Measurements from ENCODE around the gene RADIL.

Gene RADIL

GRCh38 chr7:4763794-4764185 is 119.7 kb downstream of the RADIL start:
- H3K36me3 ChIP-seq (ENCODE audit: control insufficient read depth in 1 of 2, insufficient read depth in 2 of 2, low read length in 2 of 2): peaks cover 35 to 60% of the 10 kb centered on the region in 2 donors
- H3K4me3 ChIP-seq (ENCODE audit: low read depth in 1 of 2, low read length in 2 of 2): no peak overlapping the region
- H3K4me1 ChIP-seq (ENCODE audit: control insufficient read depth in 1 of 2, insufficient read depth in 2 of 2, low read length in 2 of 2): peaks cover 0 to 8% of the 10 kb centered on the region in 2 donors
- no peak overlapping the region for H3K27ac ChIP-seq (ENCODE audit: low read length)
- H3K27me3 ChIP-seq (ENCODE audit: low read depth, low read length): no peaks in the 10 kb centered on the region
- H3K9me3 ChIP-seq (ENCODE audit: control insufficient read depth in 1 of 2, low read length in 2 of 2): no peaks in the 10 kb centered on the region

DNA sequence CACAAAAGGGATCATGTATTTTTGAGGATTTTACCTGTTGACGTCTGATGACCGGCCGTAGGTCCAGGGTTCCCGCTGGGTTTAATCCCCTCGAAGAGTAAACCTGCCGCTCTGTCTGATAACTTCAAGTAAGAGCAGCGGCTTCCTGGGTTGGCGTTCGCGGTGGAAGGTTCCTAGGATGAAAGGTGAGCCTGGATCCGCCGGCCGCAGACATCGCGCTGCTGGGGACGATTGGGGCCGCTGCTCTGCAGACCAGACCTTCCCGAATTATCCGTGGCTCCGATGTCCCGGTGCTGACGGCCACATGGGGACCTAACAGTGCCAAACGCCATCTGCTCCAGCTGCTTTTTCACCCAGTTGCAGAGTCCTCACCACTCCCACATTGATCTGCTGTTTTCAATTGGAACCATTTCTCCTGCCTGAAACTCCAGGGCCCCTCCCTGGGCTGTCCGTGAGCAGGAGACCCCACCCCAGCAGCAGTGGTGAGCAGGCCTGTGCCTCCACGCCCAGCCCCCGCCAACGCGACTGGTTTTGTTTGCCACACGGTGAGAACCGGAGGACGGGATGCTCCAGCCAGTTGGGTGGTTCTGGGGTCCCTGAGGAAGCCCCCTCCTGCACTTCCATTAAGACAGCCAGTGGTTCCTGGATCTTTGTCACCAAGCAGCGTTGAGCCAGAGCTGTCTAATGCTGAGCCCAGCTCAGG is 120.3 kb downstream of the RADIL start:
- H3K36me3 ChIP-seq (ENCODE audit: control insufficient read depth in 1 of 2, insufficient read depth in 2 of 2, low read length in 2 of 2): peaks cover 35 to 65% of the 10 kb centered on the region in 2 donors
- H3K27ac ChIP-seq (ENCODE audit: low read length): no peak overlapping the region
- no peak overlapping the region for H3K4me3 ChIP-seq (ENCODE audit: low read depth in 1 of 2, low read length in 2 of 2)
- no peaks in the 10 kb centered on the region for H3K27me3 ChIP-seq (ENCODE audit: low read depth, low read length)
- no peaks in the 10 kb centered on the region for H3K9me3 ChIP-seq (ENCODE audit: control insufficient read depth in 1 of 2, low read length in 2 of 2)
- H3K4me1 ChIP-seq (ENCODE audit: control insufficient read depth in 1 of 2, insufficient read depth in 2 of 2, low read length in 2 of 2): peaks cover 0 to 4% of the 10 kb centered on the region in 2 donors

DNA sequence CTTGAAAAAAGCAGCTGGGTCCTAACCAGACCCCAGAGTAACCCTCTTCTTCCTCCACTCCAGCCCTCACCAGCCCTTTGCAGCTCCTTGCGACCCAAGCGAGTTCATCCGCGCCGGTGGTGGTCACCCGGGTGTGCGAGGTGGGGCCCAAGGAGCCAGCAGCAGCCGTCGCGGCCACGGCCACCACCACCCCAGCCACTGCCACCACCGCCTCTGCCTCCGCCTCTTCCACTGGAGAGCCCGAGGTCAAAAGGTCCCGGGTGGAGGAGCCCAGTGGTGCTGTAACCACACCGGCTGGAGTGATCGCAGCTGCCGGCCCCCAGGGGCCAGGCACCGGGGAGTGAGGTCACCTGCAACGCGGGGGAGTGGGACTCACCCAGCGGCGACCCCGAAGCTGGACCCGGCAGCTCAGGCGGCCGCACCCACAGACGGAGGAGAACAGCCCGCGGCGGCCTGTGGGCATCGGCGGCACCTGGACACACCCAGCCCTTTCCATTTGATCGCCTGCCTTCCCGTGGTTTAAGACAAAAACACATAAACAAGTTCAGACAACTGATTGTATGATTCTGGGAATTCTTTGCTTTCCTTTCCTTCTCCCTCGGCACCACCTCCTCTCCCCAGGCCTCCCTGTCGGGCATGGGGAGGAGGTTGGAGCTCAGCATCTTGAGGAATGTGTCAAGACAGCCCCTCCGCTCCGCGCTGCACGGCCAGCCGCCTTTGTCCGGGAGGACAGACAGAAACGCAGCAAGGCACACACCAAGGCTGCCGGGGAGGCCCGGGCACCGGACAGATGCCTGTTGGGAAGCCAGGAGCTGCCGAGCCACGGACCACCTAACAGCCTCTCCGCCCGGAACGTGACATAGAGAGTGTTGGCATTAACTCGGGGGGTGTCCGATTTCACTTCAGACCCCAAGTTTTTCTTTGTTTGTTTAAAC is 121.1 kb downstream of the RADIL start:
- H3K36me3 ChIP-seq (ENCODE audit: control insufficient read depth in 1 of 2, insufficient read depth in 2 of 2, low read length in 2 of 2): peaks cover 41 to 72% of the 10 kb centered on the region in 2 donors
- no peaks in the 10 kb centered on the region for H3K9me3 ChIP-seq (ENCODE audit: control insufficient read depth in 1 of 2, low read length in 2 of 2)
- no peak overlapping the region for H3K4me3 ChIP-seq (ENCODE audit: low read depth in 1 of 2, low read length in 2 of 2)
- H3K27me3 ChIP-seq (ENCODE audit: low read depth, low read length): no peaks in the 10 kb centered on the region
- peaks cover 0 to 4% of the 10 kb centered on the region in 2 donors for H3K4me1 ChIP-seq (ENCODE audit: control insufficient read depth in 1 of 2, insufficient read depth in 2 of 2, low read length in 2 of 2)
- H3K27ac ChIP-seq (ENCODE audit: low read length): no peak overlapping the region

- H3K4me1 ChIP-seq (ENCODE audit: control insufficient read depth in 1 of 2, insufficient read depth in 2 of 2, low read length in 2 of 2): no peaks in the 10 kb centered on the region
- H3K36me3 ChIP-seq (ENCODE audit: control insufficient read depth in 1 of 2, insufficient read depth in 2 of 2, low read length in 2 of 2): peaks cover 46 to 85% of the 10 kb centered on the region in 2 donors
- H3K27ac ChIP-seq (ENCODE audit: low read length): no peak overlapping the region
- no peak overlapping the region for H3K4me3 ChIP-seq (ENCODE audit: low read depth in 1 of 2, low read length in 2 of 2)
- H3K9me3 ChIP-seq (ENCODE audit: control insufficient read depth in 1 of 2, low read length in 2 of 2): no peaks in the 10 kb centered on the region
- no peaks in the 10 kb centered on the region for H3K27me3 ChIP-seq (ENCODE audit: low read depth, low read length)
These were observed 122.6 kb downstream of the RADIL start for GRCh38 chr7:4760952-4761351.

- Histone ChIP-seq H3K36me3 (ENCODE audit: control insufficient read depth in 1 of 2, insufficient read depth in 2 of 2, low read length in 2 of 2) (peaks cover 51 to 96% of the 10 kb centered on the region in 2 donors), H3K9me3 (ENCODE audit: control insufficient read depth in 1 of 2, low read length in 2 of 2) (no peaks in the 10 kb centered on the region), H3K4me3 (ENCODE audit: low read depth in 1 of 2, low read length in 2 of 2) (no peak overlapping the region), H3K27ac (ENCODE audit: low read length) (no peak overlapping the region), H3K27me3 (ENCODE audit: low read depth, low read length) (no peaks in the 10 kb centered on the region), H3K4me1 (ENCODE audit: control insufficient read depth in 1 of 2, insufficient read depth in 2 of 2, low read length in 2 of 2) (peaks cover 0 to 1% of the 10 kb centered on the region in 2 donors)
These were observed 124.3 kb downstream of the RADIL start for GRCh38 chr7:4759211-4759610.

DNA sequence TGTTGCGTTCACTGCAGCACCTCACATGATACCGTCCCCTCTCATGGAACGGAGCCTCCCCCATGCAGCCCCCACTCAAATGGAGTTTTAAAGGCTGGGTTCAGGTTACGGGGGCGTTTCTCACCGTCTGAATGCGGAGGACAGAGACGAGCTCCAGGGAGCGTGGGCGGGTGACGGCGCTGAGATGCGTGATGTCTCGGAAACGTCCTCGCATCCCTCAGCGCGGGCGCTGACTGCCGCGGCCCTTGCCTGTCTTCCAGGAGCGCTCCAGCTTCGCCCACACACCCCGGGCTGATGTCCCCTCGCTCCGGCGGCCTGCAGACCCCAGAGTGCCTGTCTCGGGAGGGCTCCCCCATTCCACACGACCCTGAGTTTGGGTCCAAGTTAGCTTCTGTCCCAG is 124.7 kb downstream of the RADIL start:
- H3K4me1 ChIP-seq (ENCODE audit: control insufficient read depth in 1 of 2, insufficient read depth in 2 of 2, low read length in 2 of 2): peaks cover 0 to 6% of the 10 kb centered on the region in 2 donors
- H3K36me3 ChIP-seq (ENCODE audit: control insufficient read depth in 1 of 2, insufficient read depth in 2 of 2, low read length in 2 of 2): peaks cover 49 to 93% of the 10 kb centered on the region in 2 donors
- H3K27ac ChIP-seq (ENCODE audit: low read length): no peak overlapping the region
- H3K27me3 ChIP-seq (ENCODE audit: low read depth, low read length): no peaks in the 10 kb centered on the region
- no peak overlapping the region for H3K4me3 ChIP-seq (ENCODE audit: low read depth in 1 of 2, low read length in 2 of 2)
- H3K9me3 ChIP-seq (ENCODE audit: control insufficient read depth in 1 of 2, low read length in 2 of 2): no peaks in the 10 kb centered on the region

DNA sequence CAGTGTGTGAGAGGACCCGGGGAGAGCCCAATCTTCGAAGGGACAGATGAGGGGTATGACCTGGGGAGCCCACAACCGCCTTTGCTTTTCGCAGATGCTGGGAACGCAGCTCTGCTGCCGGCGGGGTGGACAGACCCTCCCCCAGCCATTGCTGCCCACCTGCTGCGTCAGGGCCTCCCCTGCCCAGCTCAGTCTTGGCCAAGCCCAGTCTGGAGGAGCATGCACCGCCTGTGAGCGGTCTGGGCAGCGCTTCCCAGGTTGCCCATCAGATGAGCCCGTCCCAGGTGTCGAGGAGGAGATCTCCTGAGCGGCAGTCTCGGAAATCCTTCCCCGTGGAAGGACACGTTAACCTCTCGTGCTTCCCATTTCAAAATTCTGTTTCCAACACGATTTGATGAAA is 125.4 kb downstream of the RADIL start:
- Histone ChIP-seq H3K36me3 (ENCODE audit: control insufficient read depth in 1 of 2, insufficient read depth in 2 of 2, low read length in 2 of 2) (peaks cover 42 to 86% of the 10 kb centered on the region in 2 donors), H3K4me1 (ENCODE audit: control insufficient read depth in 1 of 2, insufficient read depth in 2 of 2, low read length in 2 of 2) (peaks cover 0 to 12% of the 10 kb centered on the region in 2 donors), H3K4me3 (ENCODE audit: low read depth in 1 of 2, low read length in 2 of 2) (no peak overlapping the region), H3K27ac (ENCODE audit: low read length) (no peak overlapping the region), H3K9me3 (ENCODE audit: control insufficient read depth in 1 of 2, low read length in 2 of 2) (no peaks in the 10 kb centered on the region), H3K27me3 (ENCODE audit: low read depth, low read length) (no peaks in the 10 kb centered on the region)

- Histone ChIP-seq H3K27ac (ENCODE audit: low read length) (no peak overlapping the region), H3K9me3 (ENCODE audit: control insufficient read depth in 1 of 2, low read length in 2 of 2) (no peaks in the 10 kb centered on the region), H3K36me3 (ENCODE audit: control insufficient read depth in 1 of 2, insufficient read depth in 2 of 2, low read length in 2 of 2) (peaks cover 22 to 62% of the 10 kb centered on the region in 2 donors), H3K4me3 (ENCODE audit: low read depth in 1 of 2, low read length in 2 of 2) (no peak overlapping the region), H3K4me1 (ENCODE audit: control insufficient read depth in 1 of 2, insufficient read depth in 2 of 2, low read length in 2 of 2) (peaks cover 0 to 12% of the 10 kb centered on the region in 2 donors), H3K27me3 (ENCODE audit: low read depth, low read length) (no peaks in the 10 kb centered on the region)
These were observed 128.5 kb downstream of the RADIL start for GRCh38 chr7:4755045-4755444.

- Histone ChIP-seq H3K27me3 (ENCODE audit: low read depth, low read length) (no peaks in the 10 kb centered on the region), H3K4me3 (ENCODE audit: low read depth in 1 of 2, low read length in 2 of 2) (no peak overlapping the region), H3K27ac (ENCODE audit: low read length) (no peak overlapping the region), H3K4me1 (ENCODE audit: control insufficient read depth in 1 of 2, insufficient read depth in 2 of 2, low read length in 2 of 2) (peaks cover 0 to 12% of the 10 kb centered on the region in 2 donors), H3K36me3 (ENCODE audit: control insufficient read depth in 1 of 2, insufficient read depth in 2 of 2, low read length in 2 of 2) (peaks cover 20 to 60% of the 10 kb centered on the region in 2 donors), H3K9me3 (ENCODE audit: control insufficient read depth in 1 of 2, low read length in 2 of 2) (no peaks in the 10 kb centered on the region)
These were observed 129.0 kb downstream of the RADIL start for GRCh38 chr7:4754433-4755010.

GRCh38 chr7:4753598-4754432 is 129.7 kb downstream of the RADIL start:
- Histone ChIP-seq H3K27me3 (ENCODE audit: low read depth, low read length) (no peaks in the 10 kb centered on the region), H3K36me3 (ENCODE audit: control insufficient read depth in 1 of 2, insufficient read depth in 2 of 2, low read length in 2 of 2) (peaks cover 20 to 55% of the 10 kb centered on the region in 2 donors), H3K27ac (ENCODE audit: low read length) (no peak overlapping the region), H3K4me1 (ENCODE audit: control insufficient read depth in 1 of 2, insufficient read depth in 2 of 2, low read length in 2 of 2) (peaks cover 0 to 12% of the 10 kb centered on the region in 2 donors), H3K9me3 (ENCODE audit: control insufficient read depth in 1 of 2, low read length in 2 of 2) (no peaks in the 10 kb centered on the region), H3K4me3 (ENCODE audit: low read depth in 1 of 2, low read length in 2 of 2) (no peak overlapping the region)

Data from muscle layer of duodenum (tissue), 2 donors.